Effector memory CD8-positive, alpha-beta T cell (primary cell): Measurements from ENCODE around the gene LATS2.

Experiments
- ATAC-seq: fragments of 150-1000 bp; cut with Tn5 transposase; replicated peaks from 2 replicates; pipeline ENCODE4 v1.10.0; 2021; ENCODE audit warnings: mild to moderate bottlenecking, moderate library complexity
- DNase-seq, 3 experiments: peaks; one replicate each; pipeline ENCODE4 v3.0.0; 2021
- H3K27ac Mint-ChIP-seq, 2 donors: one replicate each; pipeline ENCODE4 v1.8.0; 2022; ENCODE audit warnings: mild to moderate bottlenecking in 2 of 2, mixed read lengths in 2 of 2, moderate library complexity in 2 of 2
- H3K27me3 Mint-ChIP-seq, 2 donors: one replicate each; pipeline ENCODE4 v1.8.0; 2022; ENCODE audit warnings: mixed read lengths in 2 of 2
- H3K36me3 Mint-ChIP-seq: one replicate; pipeline ENCODE4 v1.8.0; 2022; ENCODE audit warnings: mild to moderate bottlenecking, moderate library complexity, mixed read lengths; ENCODE audit not compliant: insufficient read depth
- H3K4me1 Mint-ChIP-seq, 2 donors: one replicate each; pipeline ENCODE4 v1.8.0; 2022; ENCODE audit warnings: low read depth in 2 of 2, mixed read lengths in 2 of 2
- H3K4me3 Mint-ChIP-seq, 2 donors: one replicate each; pipeline ENCODE4 v1.8.0; 2022; ENCODE audit warnings: mild to moderate bottlenecking in 2 of 2, mixed read lengths in 2 of 2, moderate library complexity in 2 of 2
- H3K9me3 Mint-ChIP-seq, 2 donors: one replicate each; pipeline ENCODE4 v1.8.0; 2022; ENCODE audit warnings: mixed read lengths in 2 of 2

The LATS2 gene

DNA sequence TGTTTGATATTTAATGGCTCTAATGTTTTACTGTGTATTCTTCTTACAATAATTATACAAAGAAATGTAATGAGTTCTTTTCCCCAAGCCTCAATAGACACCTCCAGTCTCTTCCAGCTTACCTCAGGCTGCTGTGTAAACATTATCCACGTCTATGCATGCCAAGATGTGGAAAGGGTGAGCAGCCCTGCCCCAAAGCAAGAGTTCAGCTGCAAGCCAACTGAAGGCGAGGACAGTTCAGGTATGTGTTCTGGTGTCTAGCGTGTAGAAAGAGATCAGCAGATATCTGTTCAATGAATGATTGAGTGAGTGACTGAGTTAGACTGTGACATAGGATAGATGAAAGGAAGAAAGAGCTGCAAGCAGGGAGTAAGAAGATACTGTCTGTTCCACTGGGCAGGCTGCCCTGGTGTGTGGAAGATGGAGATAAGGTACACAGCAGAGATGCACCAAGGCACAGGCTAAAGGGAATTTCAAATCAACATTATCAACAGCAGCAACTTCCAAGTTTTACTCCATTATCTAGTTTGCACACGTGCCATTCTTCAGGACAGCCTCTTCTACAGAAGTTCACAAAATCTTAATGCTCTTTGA is 66.0 kb downstream of the LATS2 start:
- Mint-ChIP-seq H3K9me3 (no peaks in the 10 kb centered on the region), H3K4me1 (peaks cover 0 to 7% of the 10 kb centered on the region in 2 donors), H3K4me3 (no peak overlapping the region), H3K36me3 (peaks cover 7% of the 10 kb centered on the region), H3K27ac (peak overlapping the region in 1 of 2 donors; percentile 0), H3K27me3 (no peaks in the 10 kb centered on the region)
- DNase-seq (no peak), ATAC-seq (no peak)

DNA sequence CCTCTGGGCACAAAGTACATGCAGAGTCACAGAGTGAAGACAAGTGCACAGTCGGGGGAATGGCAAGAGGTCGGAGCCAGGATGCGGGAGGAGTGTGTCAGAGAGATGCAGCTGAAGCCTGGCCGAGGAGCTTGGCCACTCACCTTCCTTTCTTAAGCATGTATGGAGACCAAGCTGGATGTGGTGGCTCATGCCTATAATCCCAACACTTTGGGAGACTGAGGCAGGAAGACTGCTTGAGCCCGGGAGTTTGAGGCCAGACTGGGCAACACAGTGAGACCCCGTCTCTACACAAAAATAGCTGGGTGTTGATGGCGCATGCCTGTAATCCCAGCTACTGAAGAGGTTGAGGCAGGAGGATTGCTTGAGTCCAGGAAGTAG is 67.0 kb downstream of the LATS2 start:
- Mint-ChIP-seq H3K27ac (peak overlapping the region; percentile 3 to 78), H3K4me3 (no peak overlapping the region), H3K36me3 (peaks cover 13% of the 10 kb centered on the region), H3K27me3 (no peaks in the 10 kb centered on the region), H3K9me3 (no peaks in the 10 kb centered on the region), H3K4me1 (peaks cover 0 to 7% of the 10 kb centered on the region in 2 donors)
- no peak for DNase-seq
- no peak for ATAC-seq

DNA sequence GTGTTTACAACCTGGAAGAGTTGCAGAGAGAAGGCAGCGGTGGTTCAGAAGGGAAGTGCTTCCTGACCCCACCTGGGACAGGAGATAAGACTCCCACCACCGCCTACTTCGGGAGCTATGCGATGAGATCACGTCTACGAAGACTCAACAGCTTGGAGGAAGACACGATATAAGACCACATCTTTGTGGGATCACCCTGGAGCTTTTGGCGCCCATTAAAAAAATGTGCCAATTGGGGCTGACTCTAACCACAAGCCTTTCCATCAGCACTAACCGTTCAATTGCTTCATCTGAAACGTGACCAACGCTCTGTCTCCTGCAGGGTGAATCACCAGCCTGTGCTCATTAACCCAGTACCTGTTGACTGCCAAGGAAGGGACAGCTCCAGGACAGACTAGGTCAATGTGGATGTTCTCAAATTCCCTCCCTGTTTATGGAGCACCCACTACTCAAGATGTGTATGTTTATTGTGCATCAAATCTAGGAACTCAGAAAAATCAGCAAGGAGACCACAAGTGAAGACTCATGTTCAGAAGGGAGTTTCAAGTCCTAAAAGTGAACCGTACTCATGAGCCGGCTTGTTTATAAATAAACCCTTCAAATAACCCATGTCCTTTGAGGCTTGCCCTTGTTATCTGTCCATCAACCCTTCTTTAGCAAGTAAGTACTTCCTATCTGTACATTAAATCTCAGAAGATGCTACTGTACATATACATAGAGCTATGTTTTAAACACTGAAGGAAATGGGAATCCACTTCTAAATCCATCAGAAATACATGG is 67.5 kb downstream of the LATS2 start:
- Mint-ChIP-seq H3K4me3 (no peak overlapping the region), H3K27ac (peak overlapping the region; percentile 56 to 78), H3K27me3 (no peaks in the 10 kb centered on the region), H3K4me1 (peaks cover 0 to 7% of the 10 kb centered on the region in 2 donors), H3K36me3 (peaks cover 13% of the 10 kb centered on the region), H3K9me3 (no peaks in the 10 kb centered on the region)
- DNase-seq: no peak
- ATAC-seq: no peak

DNA sequence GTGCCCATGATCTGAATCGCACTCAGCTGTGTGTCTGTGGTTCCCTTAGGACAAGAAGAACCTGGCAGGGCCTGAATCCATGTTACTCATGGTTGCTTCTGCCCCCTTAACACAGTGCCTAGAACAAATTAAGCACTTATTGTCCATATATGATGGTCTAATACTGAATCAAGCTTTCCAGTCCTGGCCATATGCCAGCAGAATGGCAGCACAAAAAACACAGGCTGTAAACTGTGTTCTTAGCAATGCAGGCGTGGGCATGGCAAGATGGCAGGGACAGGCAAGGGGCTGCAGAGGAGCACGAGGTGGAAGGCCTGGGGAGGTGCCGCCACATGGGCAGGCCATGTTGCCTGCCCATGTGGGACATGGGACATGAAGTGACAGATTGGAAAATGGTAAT is 68.2 kb downstream of the LATS2 start:
- ATAC-seq (no peak), DNase-seq (no peak)
- Mint-ChIP-seq H3K4me1 (peaks cover 0 to 7% of the 10 kb centered on the region in 2 donors), H3K9me3 (no peaks in the 10 kb centered on the region), H3K36me3 (peaks cover 13% of the 10 kb centered on the region), H3K27ac (peak overlapping the region in 1 of 2 donors; percentile 56), H3K4me3 (no peak overlapping the region), H3K27me3 (no peaks in the 10 kb centered on the region)

DNA sequence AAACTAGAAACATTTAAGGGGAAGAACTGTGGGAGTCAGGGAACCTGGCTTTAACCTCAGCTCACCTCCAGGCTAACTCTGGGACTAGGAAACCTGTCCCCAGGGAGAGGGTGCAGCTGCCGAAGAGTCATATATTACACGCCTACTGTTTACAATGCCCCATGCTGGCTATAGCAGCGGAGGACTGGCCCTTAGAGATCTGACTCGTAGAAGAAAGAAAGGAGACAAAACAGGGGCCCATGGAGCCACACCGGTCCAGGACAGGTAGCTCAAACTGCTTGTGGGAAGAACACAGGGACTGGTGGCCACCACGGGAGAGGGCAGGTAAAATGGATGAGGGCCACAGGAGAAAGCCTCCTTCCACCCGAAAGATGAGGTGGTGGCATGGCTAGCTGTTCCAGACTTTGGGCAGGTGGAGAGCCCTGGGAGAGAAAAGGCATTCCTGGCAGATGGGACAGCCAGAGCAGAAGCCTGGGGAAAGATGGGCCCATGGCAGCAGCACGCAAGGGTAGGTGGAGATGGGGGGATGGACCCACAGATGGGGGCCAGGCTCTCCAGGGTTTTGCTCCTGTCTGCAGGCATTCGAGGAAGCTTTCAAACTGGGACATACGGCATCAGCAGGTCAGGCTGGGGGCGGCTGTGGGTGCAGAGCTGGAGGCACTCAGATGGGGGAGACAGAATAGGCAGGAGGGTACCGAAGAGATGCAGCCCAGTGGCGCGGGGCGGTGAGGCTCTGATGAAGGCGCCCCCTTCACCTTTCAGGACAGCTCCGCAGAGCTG is 69.5 kb downstream of the LATS2 start:
- Mint-ChIP-seq H3K4me3 (no peak overlapping the region), H3K36me3 (peaks cover 13% of the 10 kb centered on the region), H3K9me3 (no peaks in the 10 kb centered on the region), H3K27ac (peak overlapping the region in 1 of 2 donors; percentile 29), H3K27me3 (no peaks in the 10 kb centered on the region), H3K4me1 (peaks cover 0 to 7% of the 10 kb centered on the region in 2 donors)
- DNase-seq: no peak
- no peak for ATAC-seq

DNA sequence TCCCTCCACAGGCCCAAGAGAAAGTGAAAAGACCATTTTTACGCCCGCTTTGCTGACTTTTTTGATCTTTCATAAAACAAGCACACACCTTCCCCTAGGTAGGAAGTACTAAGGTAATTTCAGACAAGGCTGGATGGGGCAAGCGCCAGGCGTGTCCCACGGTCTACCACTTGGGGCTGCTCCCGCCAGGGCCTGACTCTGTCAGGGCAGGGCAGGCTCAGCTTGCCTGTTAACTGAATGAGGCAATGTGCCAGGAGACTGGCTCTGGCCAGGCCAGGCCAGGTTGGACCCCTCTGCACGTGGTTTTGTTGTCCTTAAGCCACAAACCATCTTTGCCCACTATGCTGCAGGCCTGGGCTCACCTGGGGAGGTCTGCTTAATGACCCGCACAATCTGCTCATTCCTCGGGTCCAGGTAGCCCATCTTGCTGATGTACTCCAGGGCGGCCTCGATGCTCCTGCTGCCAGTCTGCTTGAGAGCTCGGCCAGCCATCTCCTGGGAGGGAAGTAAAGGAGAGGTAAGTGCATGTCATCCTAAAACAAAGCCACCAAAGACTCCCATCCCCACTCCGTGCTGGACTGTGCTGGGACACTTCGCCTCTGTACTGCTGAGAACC is 70.4 kb downstream of the LATS2 start:
- Mint-ChIP-seq H3K4me3 (no peak overlapping the region), H3K36me3 (peaks cover 13% of the 10 kb centered on the region), H3K9me3 (no peaks in the 10 kb centered on the region), H3K27me3 (no peaks in the 10 kb centered on the region), H3K27ac (peak overlapping the region in 1 of 2 donors; percentile 29), H3K4me1 (peaks cover 1 to 11% of the 10 kb centered on the region in 2 donors)
- DNase-seq: no peak
- ATAC-seq: no peak

DNA sequence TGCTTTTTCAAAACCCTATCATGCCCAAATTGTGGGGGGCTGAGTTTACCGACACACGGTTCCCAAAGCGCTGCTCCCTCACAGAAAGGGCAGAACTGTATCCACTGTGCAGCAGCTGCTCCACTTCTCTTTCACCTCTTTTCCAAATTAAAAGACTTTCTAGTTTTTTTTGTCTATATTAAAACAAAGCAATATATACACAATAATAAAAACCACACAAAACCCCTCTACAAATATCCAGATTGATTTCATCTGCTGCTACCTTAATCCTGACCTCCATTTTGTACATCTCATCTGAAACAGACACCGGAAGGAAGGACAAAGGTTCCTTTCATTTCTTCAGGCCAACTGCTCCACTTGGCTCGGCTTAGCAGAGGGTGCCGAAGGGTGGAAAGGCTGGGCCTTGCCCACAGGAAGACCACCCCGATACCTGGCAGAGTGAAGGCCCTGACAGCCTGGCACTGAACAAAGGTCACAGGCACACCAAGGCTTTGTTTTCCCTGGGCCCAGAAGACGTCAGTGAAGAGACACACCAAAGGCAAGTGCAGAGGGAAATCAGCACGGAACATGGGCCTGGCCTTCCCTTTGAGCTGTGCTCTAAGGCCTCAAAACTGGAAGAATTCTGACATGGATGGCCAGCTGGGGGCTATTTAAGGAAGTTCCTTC is 71.6 kb downstream of the LATS2 start:
- Mint-ChIP-seq H3K4me1 (peaks cover 3 to 12% of the 10 kb centered on the region in 2 donors), H3K27ac (no peak overlapping the region), H3K4me3 (no peak overlapping the region), H3K36me3 (peaks cover 17% of the 10 kb centered on the region), H3K9me3 (no peaks in the 10 kb centered on the region), H3K27me3 (no peaks in the 10 kb centered on the region)
- ATAC-seq: no peak
- DNase-seq: no peak

- ATAC-seq: no peak
- peaks cover 17% of the 10 kb centered on the region for H3K36me3 Mint-ChIP-seq
Observed at GRCh38 chr13:20988909-20989655, 72.3 kb downstream of the LATS2 start.

DNA sequence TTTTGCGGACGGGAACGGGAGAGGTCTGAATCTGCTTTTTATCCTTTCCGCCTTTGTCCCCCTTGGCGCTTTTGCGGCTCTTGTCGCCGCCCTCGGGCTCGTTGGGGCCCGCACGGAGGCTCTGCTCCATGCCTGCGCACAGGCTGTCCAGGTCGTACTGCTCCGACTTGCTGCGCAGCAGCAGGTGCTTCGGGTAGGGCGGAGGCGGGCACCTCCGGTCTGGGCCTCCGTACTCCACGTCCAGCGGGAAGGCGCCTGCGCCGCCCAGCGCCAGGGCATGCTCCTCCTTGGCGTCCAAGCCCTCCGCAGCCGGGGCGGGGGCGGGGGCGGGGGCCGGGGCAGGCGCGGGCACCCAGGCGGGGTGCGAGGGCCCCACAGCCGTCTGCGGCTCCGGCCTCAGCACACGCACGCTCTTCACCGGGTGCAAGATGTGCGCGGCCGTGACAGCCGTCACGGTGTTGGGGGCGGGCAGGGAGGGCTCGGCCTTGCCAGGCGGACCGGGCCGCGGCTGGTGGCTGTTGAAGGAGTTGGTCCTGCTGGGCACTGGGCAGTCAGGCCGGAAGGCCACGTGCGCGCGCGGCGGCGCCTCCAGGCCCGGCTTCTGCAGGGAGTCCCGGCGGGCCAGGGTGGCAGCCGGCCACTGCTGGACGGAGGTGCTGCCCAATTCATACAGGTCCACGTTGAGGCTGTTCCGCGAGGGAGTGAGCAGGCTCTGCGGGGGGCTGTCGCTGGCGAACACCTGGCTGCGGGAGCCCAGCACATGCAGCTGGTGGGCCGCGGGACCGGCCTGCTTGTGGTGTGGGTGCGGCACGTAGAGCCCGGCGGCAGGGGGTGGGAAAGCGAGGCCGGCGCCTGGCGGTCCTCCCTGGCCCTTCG is 73.1 kb downstream of the LATS2 start:
- peaks cover 3 to 5% of the 10 kb centered on the region in 2 donors for H3K4me1 Mint-ChIP-seq
- no peak overlapping the region for H3K4me3 Mint-ChIP-seq
- H3K9me3 Mint-ChIP-seq: no peaks in the 10 kb centered on the region
- no peak for ATAC-seq
- no peak overlapping the region for H3K27ac Mint-ChIP-seq
- peaks cover 18% of the 10 kb centered on the region for H3K36me3 Mint-ChIP-seq
- no peak for DNase-seq
- H3K27me3 Mint-ChIP-seq: no peaks in the 10 kb centered on the region

More at GRCh38 chr13:20988909-20989655, 72.3 kb downstream of the LATS2 start:
- no peaks in the 10 kb centered on the region for H3K27me3 Mint-ChIP-seq
- no peak overlapping the region for H3K27ac Mint-ChIP-seq
- H3K4me3 Mint-ChIP-seq: no peak overlapping the region
- no peaks in the 10 kb centered on the region for H3K9me3 Mint-ChIP-seq
- peaks cover 3 to 9% of the 10 kb centered on the region in 2 donors for H3K4me1 Mint-ChIP-seq
- DNase-seq: no peak

- Mint-ChIP-seq H3K36me3 (peaks cover 25% of the 10 kb centered on the region), H3K4me1 (peaks cover 3 to 5% of the 10 kb centered on the region in 2 donors), H3K27me3 (no peaks in the 10 kb centered on the region), H3K27ac (no peak overlapping the region), H3K9me3 (no peaks in the 10 kb centered on the region), H3K4me3 (no peak overlapping the region)
- ATAC-seq (no peak), DNase-seq (no peak)
Observed at GRCh38 chr13:20987599-20987998, 73.8 kb downstream of the LATS2 start.

DNA sequence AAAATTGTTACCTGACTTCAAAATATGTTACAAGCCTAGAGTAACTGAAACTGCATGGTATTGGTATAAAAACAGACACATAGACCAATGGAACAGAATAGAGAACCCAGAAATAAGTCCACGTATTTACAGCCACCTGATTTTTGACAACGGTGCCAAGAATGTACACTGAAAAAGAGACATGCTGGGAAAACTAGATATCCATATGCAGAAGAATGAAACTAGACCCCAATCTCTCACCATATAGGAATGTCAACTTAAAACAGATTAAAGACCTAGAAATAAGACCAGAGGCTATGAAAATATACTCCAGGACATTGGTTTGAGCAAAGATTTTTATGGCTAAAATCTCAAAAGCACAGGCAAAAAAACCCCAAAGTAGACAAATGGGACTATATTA is 76.5 kb downstream of the LATS2 start:
- no peak for ATAC-seq

DNA sequence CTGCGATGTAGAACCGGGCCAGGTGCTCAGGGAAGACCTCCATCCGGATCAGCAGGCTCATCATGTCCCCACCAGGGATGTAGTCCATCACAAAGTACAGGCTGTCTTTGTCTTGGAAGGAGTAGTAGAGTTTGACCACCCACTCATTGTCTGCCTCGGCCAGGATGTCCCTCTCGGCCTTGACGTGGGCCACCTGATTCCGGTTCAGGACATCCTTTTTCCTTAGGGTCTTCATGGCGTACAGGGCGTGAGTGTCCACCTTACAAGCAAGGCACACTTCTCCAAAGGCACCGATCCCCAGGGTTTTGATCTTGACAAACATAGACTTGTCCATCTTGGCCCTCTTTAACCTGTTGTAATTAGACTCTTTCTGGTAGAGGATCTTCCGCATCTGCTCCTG is 78.0 kb downstream of the LATS2 start:
- H3K27me3 Mint-ChIP-seq: no peaks in the 10 kb centered on the region
- H3K9me3 Mint-ChIP-seq: no peaks in the 10 kb centered on the region
- no peak overlapping the region for H3K27ac Mint-ChIP-seq
- DNase-seq (no peak), ATAC-seq (no peak)
- H3K4me3 Mint-ChIP-seq: no peak overlapping the region
- H3K36me3 Mint-ChIP-seq: peaks cover 30% of the 10 kb centered on the region
- H3K4me1 Mint-ChIP-seq: peaks cover 3 to 5% of the 10 kb centered on the region in 2 donors

More for the DNA sequence above, 76.5 kb downstream of the LATS2 start:
- H3K27ac Mint-ChIP-seq: no peak overlapping the region
- no peaks in the 10 kb centered on the region for H3K9me3 Mint-ChIP-seq
- peaks cover 24% of the 10 kb centered on the region for H3K36me3 Mint-ChIP-seq
- DNase-seq: no peak
- no peak overlapping the region for H3K4me3 Mint-ChIP-seq
- peaks cover 3 to 5% of the 10 kb centered on the region in 2 donors for H3K4me1 Mint-ChIP-seq
- H3K27me3 Mint-ChIP-seq: no peaks in the 10 kb centered on the region
